Left ventricle myocardium inferior (tissue), 1 donor: ENCODE data around the gene USP9X. TPM values are rescaled to one million over a fixed set of nuclear protein-coding genes. Genes with fewer than 3 reads are reported as not detected.
"Not testable (repeated sequence)": the region's sequence is repeated elsewhere in the genome, so short reads cannot be mapped to it uniquely, and the experiment has no call there.

Experiments
- DNase-seq: peaks from one replicate; pipeline ENCODE4 v3.0.0-alpha.2; 2020
- H3K27ac ChIP-seq: fragments of 200-600 bp; replicated peaks from 2 replicates; pipeline ENCODE4 v1.8.0; 2021
- H3K27me3 ChIP-seq: fragments of 200-600 bp; 2 replicates; pipeline ENCODE4 v1.8.0; 2021; ENCODE audit warnings: low read depth
- H3K36me3 ChIP-seq: fragments of 200-600 bp; 2 replicates; pipeline ENCODE4 v1.8.0; 2021
- H3K4me1 ChIP-seq: fragments of 200-600 bp; 2 replicates; pipeline ENCODE4 v1.8.0; 2021
- H3K4me3 ChIP-seq: fragments of 200-600 bp; 2 replicates; pipeline ENCODE4 v1.8.0; 2021; ENCODE audit warnings: mild to moderate bottlenecking, moderate library complexity
- H3K9me3 ChIP-seq: fragments of 200-600 bp; replicated peaks from 2 replicates; pipeline ENCODE4 v1.8.0; 2021
- intact Hi-C: fragments of 100-400 bp; cut with micrococcal nuclease; formaldehyde crosslinking; loops from one replicate; pipeline ENCODE4 v1.11.0; 2022
- total RNA-seq: library from RNA; stranded (reverse); fragmentation: NEBNext Ultra II Directional; extraction: Animal tissue kit (Norgen Biotek cat#: 25700); gene quantifications from one replicate; pipeline ENCODE4 v1.2.1, GENCODE V29; 2021
- TF ChIP-seq, protein P1 (sequence below): fragments of 200-600 bp; IDR thresholded peaks from 2 replicates; pipeline ENCODE4 v1.8.0; 2021; ENCODE audit warnings: antibody characterized with exemption, mild to moderate bottlenecking, borderline replicate concordance
- donor health status: DM: no; HTN: yes; CAD: no; lungs with severe emphysema.

The USP9X gene
- total RNA-seq, 1 donor from 2014 or later: 50.9 TPM

DNA sequence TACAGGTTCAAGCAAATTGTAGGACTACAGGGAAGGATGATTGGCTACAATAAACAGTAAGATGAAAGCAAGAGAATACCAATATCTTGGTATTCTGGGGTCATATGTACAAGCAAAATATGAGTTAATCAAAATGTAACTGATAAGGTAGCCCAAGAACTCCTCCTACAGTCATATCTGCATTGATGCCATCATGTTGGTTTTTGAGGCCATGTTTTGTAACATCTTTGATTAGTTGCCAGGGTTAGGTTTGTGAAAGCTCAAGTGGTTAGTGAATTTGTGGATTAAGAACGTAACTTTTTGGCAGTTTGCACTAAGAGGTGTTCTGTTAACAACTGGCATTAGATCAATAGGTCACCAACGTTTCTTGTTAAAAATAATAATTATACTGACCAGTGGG lies 59.6 kb downstream of the USP9X start:
- TF ChIP-seq, protein P1, sequence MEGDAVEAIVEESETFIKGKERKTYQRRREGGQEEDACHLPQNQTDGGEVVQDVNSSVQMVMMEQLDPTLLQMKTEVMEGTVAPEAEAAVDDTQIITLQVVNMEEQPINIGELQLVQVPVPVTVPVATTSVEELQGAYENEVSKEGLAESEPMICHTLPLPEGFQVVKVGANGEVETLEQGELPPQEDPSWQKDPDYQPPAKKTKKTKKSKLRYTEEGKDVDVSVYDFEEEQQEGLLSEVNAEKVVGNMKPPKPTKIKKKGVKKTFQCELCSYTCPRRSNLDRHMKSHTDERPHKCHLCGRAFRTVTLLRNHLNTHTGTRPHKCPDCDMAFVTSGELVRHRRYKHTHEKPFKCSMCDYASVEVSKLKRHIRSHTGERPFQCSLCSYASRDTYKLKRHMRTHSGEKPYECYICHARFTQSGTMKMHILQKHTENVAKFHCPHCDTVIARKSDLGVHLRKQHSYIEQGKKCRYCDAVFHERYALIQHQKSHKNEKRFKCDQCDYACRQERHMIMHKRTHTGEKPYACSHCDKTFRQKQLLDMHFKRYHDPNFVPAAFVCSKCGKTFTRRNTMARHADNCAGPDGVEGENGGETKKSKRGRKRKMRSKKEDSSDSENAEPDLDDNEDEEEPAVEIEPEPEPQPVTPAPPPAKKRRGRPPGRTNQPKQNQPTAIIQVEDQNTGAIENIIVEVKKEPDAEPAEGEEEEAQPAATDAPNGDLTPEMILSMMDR: no peak
- DNase-seq: no peak
- H3K9me3 ChIP-seq: no peaks in the 10 kb centered on the region
- peaks cover 38% of the 10 kb centered on the region for H3K36me3 ChIP-seq
- no peaks in the 10 kb centered on the region for H3K27me3 ChIP-seq
- no peak overlapping the region for H3K27ac ChIP-seq
- H3K4me3 ChIP-seq: no peak overlapping the region
- no peaks in the 10 kb centered on the region for H3K4me1 ChIP-seq
- intact Hi-C loops: no loop called here

DNA sequence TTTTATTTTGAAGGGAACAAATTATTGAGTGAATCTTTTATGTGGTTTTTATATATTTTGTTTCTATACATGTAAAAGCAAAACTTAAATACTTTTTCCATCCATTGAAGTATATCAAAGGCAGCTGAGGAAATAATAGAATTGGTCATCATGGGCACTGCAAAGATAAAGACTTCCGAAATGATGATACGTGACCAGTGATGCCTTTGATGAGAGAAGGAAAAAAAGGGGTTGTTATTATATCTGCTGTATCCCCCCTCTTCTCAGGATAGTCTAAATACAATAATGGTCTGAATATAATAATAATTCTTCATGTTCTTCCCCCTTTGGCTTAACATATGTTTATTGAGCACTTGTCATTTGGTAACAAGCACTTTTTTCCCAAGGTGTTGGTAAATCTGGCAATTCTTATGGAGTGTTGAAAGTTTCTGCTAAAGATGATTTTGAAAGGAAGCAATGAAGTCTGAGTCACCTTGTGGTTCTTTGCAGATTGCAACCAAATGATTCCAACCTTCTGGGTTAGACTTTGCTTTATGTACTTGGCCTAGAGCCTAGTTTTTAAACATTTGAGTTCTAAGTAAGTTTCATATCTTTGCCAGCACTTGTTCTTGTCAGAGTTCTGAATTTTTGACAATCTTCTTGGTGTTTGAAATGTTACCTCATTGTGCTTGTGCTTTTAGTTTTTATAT lies 60.8 kb downstream of the USP9X start:
- H3K36me3 ChIP-seq: peaks cover 42% of the 10 kb centered on the region
- no peaks in the 10 kb centered on the region for H3K27me3 ChIP-seq
- intact Hi-C loops: no loop called here

DNA sequence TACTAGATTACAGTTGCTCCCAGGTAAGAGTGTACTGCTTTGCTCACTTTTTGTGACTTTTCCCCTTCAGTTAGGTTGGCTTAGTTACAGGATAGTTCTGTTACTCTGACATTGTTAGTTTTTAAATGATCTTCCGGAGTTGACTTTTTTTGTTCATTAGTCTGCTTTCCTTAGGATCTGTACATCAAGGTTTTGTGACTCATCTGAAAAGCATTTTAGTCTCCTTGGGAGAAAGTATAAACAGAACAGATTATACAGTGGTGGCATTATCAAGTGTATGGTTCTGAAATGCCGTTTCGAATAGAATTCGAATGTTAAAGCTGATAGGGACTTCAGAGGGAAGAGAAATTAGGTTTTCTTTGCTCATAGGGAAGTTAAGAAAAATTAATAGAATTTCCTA lies 63.3 kb downstream of the USP9X start:
- Histone ChIP-seq H3K9me3 (no peaks in the 10 kb centered on the region), H3K4me3 (no peak overlapping the region), H3K27ac (no peak overlapping the region), H3K27me3 (no peaks in the 10 kb centered on the region), H3K36me3 (peaks cover 51% of the 10 kb centered on the region), H3K4me1 (no peaks in the 10 kb centered on the region)
- TF ChIP-seq, protein P1: no peak
- intact Hi-C loops: no loop called here
- no peak for DNase-seq

More for the DNA sequence above, 60.8 kb downstream of the USP9X start:
- DNase-seq: no peak
- TF ChIP-seq, protein P1: no peak
- Histone ChIP-seq H3K9me3 (no peaks in the 10 kb centered on the region), H3K4me1 (no peaks in the 10 kb centered on the region), H3K27ac (no peak overlapping the region), H3K4me3 (no peak overlapping the region)

DNA sequence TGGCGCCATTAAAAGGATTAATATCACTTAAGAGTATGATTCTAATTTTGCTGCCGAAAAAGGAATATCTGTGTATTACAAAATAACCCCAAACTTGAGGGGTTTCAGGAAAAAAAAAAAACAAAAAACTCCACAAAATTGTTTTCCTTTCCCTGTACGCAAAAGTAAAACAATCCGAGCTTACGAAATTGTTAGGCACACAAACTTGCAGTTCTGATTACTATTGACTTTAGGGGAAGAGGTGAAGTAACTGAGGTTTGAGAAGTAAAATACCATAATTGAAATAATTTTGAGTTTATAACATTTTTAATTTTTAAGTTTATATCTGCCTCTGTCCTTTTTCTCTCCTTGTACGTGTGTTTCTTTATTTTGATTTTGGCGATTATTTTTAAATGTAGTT lies 64.8 kb downstream of the USP9X start:
- Histone ChIP-seq H3K4me1 (no peaks in the 10 kb centered on the region), H3K36me3 (peaks cover 55% of the 10 kb centered on the region), H3K27me3 (no peaks in the 10 kb centered on the region), H3K27ac (no peak overlapping the region), H3K9me3 (no peaks in the 10 kb centered on the region), H3K4me3 (no peak overlapping the region)
- no peak for DNase-seq
- TF ChIP-seq, protein P1: no peak
- intact Hi-C loops: no loop called here

DNA sequence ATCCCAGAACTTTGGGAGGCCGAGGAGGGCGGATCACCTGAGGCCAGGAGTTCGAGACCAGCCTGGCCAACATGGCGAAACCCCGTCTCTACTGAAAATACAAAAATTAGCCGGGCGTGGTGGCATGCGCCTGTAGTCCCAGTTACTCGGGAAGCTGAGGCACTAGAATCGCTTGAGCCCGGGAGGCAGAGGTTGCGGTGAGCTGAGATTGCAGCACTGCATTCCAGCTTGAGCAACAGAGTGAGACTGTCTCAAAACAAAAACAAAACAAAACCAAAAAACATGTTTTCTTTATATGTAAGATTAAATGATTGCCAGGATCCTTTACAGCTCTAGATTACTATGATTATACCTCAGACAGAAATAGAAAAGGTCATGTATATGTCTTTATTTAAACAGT lies 66.5 kb downstream of the USP9X start:
- H3K27ac ChIP-seq, intact Hi-C loops, DNase-seq, H3K27me3 ChIP-seq, H3K4me1 ChIP-seq, H3K4me3 ChIP-seq, H3K9me3 ChIP-seq: not testable (repeated sequence)
- H3K36me3 ChIP-seq: peaks cover 60% of the 10 kb centered on the region

DNA sequence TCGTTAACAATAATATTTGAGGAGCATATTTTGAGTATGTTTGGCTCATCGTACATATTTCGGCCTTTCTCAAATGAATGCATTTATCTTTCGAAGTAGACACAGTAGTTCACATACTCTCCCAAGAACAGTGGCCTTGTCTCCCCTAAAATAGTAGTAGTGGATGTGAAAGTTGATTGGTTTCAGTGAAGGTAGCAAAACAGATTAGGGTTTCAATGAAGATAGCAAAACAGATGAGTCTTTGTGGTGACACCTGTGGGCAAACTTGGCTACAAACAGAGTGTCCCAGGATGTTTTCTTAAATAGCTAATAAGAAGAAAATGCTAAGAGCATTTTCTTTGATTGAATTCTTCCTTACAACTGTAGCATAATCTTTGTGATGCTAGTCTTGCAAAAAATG lies 67.0 kb downstream of the USP9X start:
- TF ChIP-seq, protein P1: no peak
- peaks cover 60% of the 10 kb centered on the region for H3K36me3 ChIP-seq

More for the DNA sequence above, 67.0 kb downstream of the USP9X start:
- no peak for DNase-seq
- no peak overlapping the region for H3K4me3 ChIP-seq
- H3K9me3 ChIP-seq: no peaks in the 10 kb centered on the region
- intact Hi-C loops: no loop called here
- H3K27ac ChIP-seq: no peak overlapping the region
- H3K4me1 ChIP-seq: no peaks in the 10 kb centered on the region
- H3K27me3 ChIP-seq: no peaks in the 10 kb centered on the region
